Activated naive CD8-positive, alpha-beta T cell treated with anti-CD3 and anti-CD28 coated beads, Interleukin-2, amount 50 U/mL, for 24 hours (primary cell): ENCODE measurements around the gene GPATCH8.

Experiments used
- ATAC-seq: fragments of 150-1000 bp; cut with Tn5 transposase; one replicate; pipeline ENCODE4 v1.10.0; 2021
- DNase-seq: peaks from one replicate; pipeline ENCODE4 v3.0.0; 2021
- H3K27ac Mint-ChIP-seq: one replicate; pipeline ENCODE4 v1.8.0; 2021; ENCODE audit warnings: mild to moderate bottlenecking, mixed read lengths
- H3K27me3 Mint-ChIP-seq: one replicate; pipeline ENCODE4 v1.8.0; 2021; ENCODE audit warnings: mixed read lengths
- H3K36me3 Mint-ChIP-seq: one replicate; pipeline ENCODE4 v1.8.0; 2021; ENCODE audit warnings: low read depth, mixed read lengths
- H3K4me1 Mint-ChIP-seq: one replicate; pipeline ENCODE4 v1.8.0; 2021; ENCODE audit warnings: mixed read lengths
- H3K4me3 Mint-ChIP-seq: one replicate; pipeline ENCODE4 v1.8.0; 2021; ENCODE audit warnings: mild to moderate bottlenecking, moderate library complexity, mixed read lengths
- H3K9me3 Mint-ChIP-seq: one replicate; pipeline ENCODE4 v1.8.0; 2021; ENCODE audit warnings: mixed read lengths

The GPATCH8 gene

DNA sequence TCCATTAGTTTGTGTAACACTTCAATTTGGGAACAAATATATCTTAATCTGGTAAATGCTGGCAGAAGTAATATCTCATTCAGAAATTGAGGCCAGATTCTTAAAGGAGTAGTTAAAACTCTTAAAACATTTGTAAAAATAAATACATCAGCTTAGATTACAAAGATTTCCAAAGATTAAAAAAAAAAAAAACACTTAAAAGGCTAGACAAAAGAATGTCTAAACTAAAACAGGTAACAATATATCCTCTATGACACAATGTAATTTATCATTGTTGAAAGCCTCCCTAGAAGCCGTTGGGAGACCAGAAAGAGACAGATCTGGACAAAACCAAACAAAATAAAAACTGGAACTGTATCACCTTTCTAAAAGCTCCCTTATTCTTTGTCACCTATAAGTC, 3.5 kb downstream of the GPATCH8 start:
- DNase-seq (no peak), ATAC-seq (no peak)
- Mint-ChIP-seq H3K27me3 (no peaks in the 10 kb centered on the region), H3K27ac (no peak overlapping the region), H3K4me3 (no peak overlapping the region), H3K36me3 (peaks cover 11% of the 10 kb centered on the region), H3K9me3 (no peaks in the 10 kb centered on the region), H3K4me1 (peaks cover 58% of the 10 kb centered on the region)

DNA sequence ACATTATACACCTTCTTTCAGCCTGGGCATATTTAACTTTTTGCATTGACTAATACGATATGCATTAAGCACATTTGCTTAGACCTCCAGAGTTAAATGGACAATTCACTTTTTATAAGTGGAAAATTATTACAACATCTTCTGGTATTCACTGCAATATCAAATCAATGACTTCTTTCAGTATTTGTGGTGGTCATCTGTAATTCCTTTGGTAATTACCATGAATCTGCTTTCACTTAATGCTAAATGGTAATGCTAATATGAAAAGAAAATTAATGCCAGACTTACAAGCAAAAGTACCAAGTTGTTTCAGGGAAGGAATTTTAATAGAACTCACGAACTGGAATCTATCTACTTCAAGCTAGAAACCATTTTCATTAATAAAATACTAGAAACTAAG, 6.4 kb downstream of the GPATCH8 start:
- H3K27me3 Mint-ChIP-seq, result no peaks in the 10 kb centered on the region
- H3K27ac Mint-ChIP-seq, result no peak overlapping the region
- DNase-seq (no peak), ATAC-seq (no peak)
- peaks cover 61% of the 10 kb centered on the region for H3K4me1 Mint-ChIP-seq
- H3K9me3 Mint-ChIP-seq, result no peaks in the 10 kb centered on the region
- peaks cover 7% of the 10 kb centered on the region for H3K36me3 Mint-ChIP-seq
- H3K4me3 Mint-ChIP-seq, result no peak overlapping the region

DNA sequence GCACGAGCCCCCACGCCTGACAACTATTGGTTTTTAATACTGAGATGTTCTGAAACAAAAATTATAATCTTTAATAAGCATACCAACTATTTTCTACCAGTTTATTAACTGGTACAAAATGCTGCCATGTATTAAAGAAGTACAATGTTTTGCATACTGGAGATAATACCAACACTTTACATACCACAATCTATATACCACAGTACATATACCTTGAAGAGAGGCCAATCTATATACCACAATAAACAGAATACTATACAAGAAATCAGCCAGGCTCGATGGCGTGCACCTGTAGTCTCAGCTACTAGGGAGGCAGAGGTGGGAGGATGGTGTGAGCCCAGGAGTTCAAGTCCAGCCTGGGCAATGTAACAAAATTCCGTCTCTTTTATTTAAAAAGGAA, 9.9 kb downstream of the GPATCH8 start:
- Mint-ChIP-seq H3K27me3 (no peaks in the 10 kb centered on the region), H3K4me1 (peaks cover 42% of the 10 kb centered on the region), H3K9me3 (no peaks in the 10 kb centered on the region), H3K27ac (no peak overlapping the region), H3K36me3 (peaks cover 20% of the 10 kb centered on the region), H3K4me3 (no peak overlapping the region)
- ATAC-seq (no peak), DNase-seq (no peak)

DNA sequence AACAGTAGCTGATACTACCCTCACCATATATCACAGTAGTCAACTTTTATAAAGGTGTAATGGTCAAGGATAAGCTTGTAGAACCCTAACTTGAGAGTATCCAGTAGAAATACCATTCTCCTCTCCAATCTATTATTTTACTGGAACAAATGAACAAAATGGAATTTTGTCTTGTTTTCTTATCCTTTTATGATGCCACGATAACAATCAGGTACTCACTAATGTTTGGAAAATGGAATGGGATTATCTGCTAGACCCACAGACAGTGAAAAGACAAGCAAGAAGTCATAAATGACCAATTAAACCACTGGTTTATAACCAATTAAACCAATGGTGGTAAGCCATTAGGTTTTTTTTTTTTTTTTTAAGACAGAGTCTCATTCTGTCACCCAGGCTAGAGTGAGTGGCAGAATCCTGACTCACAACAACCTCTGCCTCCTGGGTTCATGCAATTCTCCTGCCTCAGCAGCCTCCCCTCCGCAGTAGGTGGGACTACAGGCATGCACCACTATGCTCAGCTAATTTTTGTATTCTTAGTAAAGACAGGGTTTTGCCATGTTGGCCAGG, 10.4 kb downstream of the GPATCH8 start:
- H3K36me3 Mint-ChIP-seq, result peaks cover 18% of the 10 kb centered on the region
- DNase-seq (no peak), ATAC-seq (no peak)
- H3K4me1 Mint-ChIP-seq, result peaks cover 39% of the 10 kb centered on the region
- no peak overlapping the region for H3K27ac Mint-ChIP-seq
- H3K9me3 Mint-ChIP-seq, result no peaks in the 10 kb centered on the region
- no peaks in the 10 kb centered on the region for H3K27me3 Mint-ChIP-seq
- no peak overlapping the region for H3K4me3 Mint-ChIP-seq

DNA sequence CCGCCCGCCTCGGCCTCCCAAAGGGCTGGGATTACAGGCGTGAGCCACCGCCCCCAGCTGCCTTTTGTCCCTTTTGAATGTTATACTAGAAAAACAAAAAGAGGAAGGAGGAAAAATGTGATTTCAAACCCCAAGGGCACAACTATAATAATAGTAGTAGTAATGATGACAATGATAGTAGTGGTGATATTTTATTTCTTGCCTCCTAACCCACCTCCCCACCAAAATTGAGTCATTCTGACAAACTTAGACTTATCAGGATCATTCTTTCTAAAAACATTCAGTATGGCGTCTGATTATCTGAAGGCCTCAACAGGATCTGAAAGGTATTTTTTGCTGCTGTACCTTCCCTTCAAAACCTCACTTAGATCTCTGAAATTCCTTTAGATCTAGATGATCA, 13.6 kb downstream of the GPATCH8 start:
- Mint-ChIP-seq H3K36me3 (peaks cover 23% of the 10 kb centered on the region), H3K27ac (no peak overlapping the region), H3K4me1 (peaks cover 23% of the 10 kb centered on the region), H3K27me3 (no peaks in the 10 kb centered on the region), H3K4me3 (no peak overlapping the region), H3K9me3 (no peaks in the 10 kb centered on the region)
- DNase-seq, result no peak
- no peak for ATAC-seq

DNA sequence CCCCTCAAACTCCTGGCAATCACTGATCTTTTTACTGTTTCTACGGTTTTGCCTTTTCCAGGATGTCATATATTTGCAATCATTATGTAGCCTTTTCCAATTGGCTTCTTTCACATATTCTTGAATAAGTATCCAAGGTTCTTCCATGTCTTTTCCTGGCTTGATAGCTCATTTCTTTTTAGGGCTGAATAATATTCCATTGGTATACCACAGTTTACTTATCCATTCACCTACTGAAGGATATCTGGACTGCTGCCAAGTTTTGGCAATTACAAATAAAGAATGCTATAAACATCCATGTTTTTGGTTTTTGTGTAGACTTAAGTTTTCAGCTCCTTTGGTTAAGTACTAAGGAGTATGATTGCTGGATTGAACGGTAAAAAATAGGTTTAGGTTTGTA, 16.0 kb downstream of the GPATCH8 start:
- H3K4me1 Mint-ChIP-seq, result peaks cover 14% of the 10 kb centered on the region
- ATAC-seq (no peak), DNase-seq (no peak)
- no peak overlapping the region for H3K4me3 Mint-ChIP-seq
- H3K9me3 Mint-ChIP-seq, result no peaks in the 10 kb centered on the region
- H3K36me3 Mint-ChIP-seq, result peaks cover 20% of the 10 kb centered on the region
- no peak overlapping the region for H3K27ac Mint-ChIP-seq
- no peaks in the 10 kb centered on the region for H3K27me3 Mint-ChIP-seq

DNA sequence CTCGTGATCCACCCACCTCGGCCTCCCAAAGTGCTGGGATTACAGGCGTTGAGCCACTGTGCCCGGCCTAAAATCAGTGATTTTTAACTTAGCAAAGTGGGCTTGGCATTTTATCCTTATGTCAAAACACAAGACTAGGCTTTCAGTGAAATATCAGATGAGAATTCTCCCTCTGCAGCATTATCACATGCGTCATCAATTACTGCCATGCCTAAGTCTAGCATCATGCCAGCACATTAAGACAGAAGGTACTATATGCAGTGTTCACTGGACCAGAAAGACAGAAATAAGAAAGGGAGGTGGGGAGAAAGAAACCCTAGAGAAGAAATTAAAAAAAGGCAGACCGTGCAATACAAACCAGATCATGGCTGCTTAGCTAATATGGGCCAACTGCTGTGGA, 29.8 kb downstream of the GPATCH8 start:
- H3K36me3 Mint-ChIP-seq, result peaks cover 10% of the 10 kb centered on the region
- DNase-seq, result no peak

DNA sequence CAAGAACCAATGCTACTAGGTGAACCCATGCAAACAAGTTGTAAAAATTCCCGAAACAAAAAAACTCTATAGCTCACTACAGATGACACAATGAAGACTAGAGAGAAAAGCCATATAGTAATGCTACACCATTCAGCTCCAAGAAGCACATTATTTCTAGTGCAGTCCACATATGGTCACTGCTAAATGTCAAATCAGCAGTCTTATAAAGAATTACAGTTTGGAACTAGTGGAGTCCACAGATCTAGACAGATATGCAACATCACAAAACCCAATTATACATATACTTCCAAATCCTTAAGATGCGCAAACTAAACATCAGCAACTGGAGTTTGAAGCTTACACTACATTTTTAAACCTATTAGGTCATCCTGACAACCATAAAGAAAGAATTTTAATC, 33.5 kb downstream of the GPATCH8 start:
- no peak for DNase-seq
- Mint-ChIP-seq H3K9me3 (no peaks in the 10 kb centered on the region), H3K27ac (no peak overlapping the region), H3K4me3 (no peak overlapping the region), H3K4me1 (peaks cover 20% of the 10 kb centered on the region), H3K36me3 (peaks cover 20% of the 10 kb centered on the region), H3K27me3 (no peaks in the 10 kb centered on the region)
- ATAC-seq, result no peak

More for the DNA sequence above, 29.8 kb downstream of the GPATCH8 start:
- H3K27me3 Mint-ChIP-seq, result no peaks in the 10 kb centered on the region
- ATAC-seq, result no peak
- H3K4me3 Mint-ChIP-seq, result no peak overlapping the region
- no peak overlapping the region for H3K27ac Mint-ChIP-seq
- no peaks in the 10 kb centered on the region for H3K9me3 Mint-ChIP-seq
- peaks cover 5% of the 10 kb centered on the region for H3K4me1 Mint-ChIP-seq

DNA sequence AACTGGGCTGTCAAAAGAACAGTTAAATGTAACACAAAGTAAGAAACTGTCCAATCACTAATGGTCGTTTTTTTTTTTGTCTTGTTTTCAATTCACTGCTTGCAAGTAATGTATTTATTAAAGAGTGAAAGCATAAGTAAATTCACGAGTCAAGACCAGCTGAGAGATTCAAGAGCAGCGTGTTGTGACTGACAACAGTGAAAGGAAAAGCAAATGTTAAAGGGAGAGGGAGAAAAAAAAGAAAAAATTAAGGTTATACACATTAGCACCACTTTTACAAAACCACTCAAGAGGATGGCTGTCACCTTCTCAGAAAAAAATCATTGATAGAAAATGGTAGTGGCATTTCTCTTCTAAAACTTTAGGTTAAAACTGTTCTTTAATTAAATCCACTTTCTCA, 36.1 kb downstream of the GPATCH8 start:
- Mint-ChIP-seq H3K4me3 (no peak overlapping the region), H3K27ac (no peak overlapping the region), H3K9me3 (no peaks in the 10 kb centered on the region)

DNA sequence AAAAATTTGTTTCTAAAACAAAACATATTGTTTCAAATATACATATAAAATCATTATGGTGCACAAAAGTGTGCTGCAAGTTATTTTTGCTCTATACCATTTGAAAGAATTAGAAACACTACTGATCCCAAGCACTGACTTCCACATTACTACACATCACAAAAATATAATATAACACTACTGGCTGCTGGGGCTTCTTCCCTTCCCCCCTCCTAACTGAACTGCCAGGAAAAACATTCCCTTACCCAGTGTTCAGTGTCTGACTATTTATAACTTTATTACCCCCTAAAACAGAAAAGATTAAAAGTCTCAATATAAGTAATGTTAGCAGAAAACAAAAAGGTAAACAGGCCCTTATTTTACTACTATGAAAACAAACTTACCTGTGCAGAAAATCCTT, 36.9 kb downstream of the GPATCH8 start:
- ATAC-seq (no peak), DNase-seq (no peak)
- Mint-ChIP-seq H3K27ac (no peak overlapping the region), H3K9me3 (no peaks in the 10 kb centered on the region), H3K4me1 (peaks cover 26% of the 10 kb centered on the region), H3K36me3 (peaks cover 21% of the 10 kb centered on the region), H3K27me3 (no peaks in the 10 kb centered on the region), H3K4me3 (no peak overlapping the region)

More for the DNA sequence above, 36.1 kb downstream of the GPATCH8 start:
- no peak for ATAC-seq
- no peaks in the 10 kb centered on the region for H3K27me3 Mint-ChIP-seq
- no peak for DNase-seq
- H3K4me1 Mint-ChIP-seq, result peaks cover 26% of the 10 kb centered on the region
- H3K36me3 Mint-ChIP-seq, result peaks cover 21% of the 10 kb centered on the region

DNA sequence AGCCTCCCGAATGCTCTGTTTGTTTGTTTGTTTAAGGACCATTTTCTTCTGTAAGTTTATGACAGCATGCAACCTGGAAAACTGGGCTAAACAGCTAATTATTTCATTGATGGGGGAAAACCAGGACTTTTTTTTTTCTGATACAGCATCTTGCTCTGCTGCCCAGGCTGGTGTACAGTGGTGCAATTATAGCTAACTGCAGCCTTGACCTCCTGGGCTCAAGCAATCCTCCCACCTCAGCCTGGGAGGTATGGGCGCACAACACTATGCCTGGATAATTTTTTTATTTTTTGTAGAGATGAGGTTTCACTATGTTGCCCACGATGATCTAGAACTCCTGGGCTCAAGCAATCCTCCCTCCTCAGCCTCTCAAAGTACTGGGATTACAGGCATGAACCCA, 37.3 kb downstream of the GPATCH8 start:
- Mint-ChIP-seq H3K9me3 (no peaks in the 10 kb centered on the region), H3K27ac (no peak overlapping the region), H3K36me3 (peaks cover 19% of the 10 kb centered on the region), H3K4me1 (peaks cover 26% of the 10 kb centered on the region), H3K4me3 (no peak overlapping the region), H3K27me3 (no peaks in the 10 kb centered on the region)
- DNase-seq, result no peak
- no peak for ATAC-seq

DNA sequence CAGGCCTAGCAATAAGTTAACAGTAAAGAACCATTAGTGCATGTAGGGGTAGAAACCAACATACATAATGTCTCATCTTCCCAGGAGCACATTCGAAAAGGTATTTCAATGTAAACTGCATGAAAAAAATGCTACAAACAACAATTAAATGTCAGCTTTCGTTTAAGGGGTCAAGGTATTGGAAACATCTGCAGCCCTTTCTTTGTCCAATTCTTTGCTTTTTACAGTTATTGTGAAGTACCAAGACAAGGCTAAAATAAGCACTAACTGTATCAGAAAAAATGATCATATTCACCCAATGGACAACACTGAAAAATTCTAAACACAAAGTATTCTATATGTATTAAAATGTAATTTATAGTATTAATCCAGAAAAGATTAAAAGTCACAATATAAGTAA, 37.9 kb downstream of the GPATCH8 start:
- H3K4me1 Mint-ChIP-seq, result peaks cover 26% of the 10 kb centered on the region
- no peaks in the 10 kb centered on the region for H3K27me3 Mint-ChIP-seq
- ATAC-seq (no peak), DNase-seq (no peak)
- H3K27ac Mint-ChIP-seq, result no peak overlapping the region
- no peak overlapping the region for H3K4me3 Mint-ChIP-seq
- H3K9me3 Mint-ChIP-seq, result no peaks in the 10 kb centered on the region
- peaks cover 19% of the 10 kb centered on the region for H3K36me3 Mint-ChIP-seq

DNA sequence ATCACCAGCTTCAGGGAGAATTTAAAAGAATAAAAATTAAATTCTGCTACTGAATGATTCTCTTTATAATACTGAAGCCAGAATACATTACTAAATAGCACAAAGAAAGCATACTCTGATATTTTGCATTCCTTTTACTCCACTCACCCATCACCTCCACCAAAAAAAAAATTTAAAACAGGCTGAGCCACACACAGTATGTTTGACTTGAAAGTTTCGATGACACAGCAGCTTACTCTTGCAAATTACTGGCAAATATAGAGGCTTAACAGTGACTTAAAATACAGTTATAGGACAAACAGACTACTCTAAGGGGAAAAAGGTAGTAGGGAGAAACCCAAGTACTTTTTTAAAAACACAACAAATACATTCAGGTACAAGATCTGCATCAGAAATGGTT, 39.2 kb downstream of the GPATCH8 start:
- H3K36me3 Mint-ChIP-seq, result peaks cover 19% of the 10 kb centered on the region
- no peak overlapping the region for H3K4me3 Mint-ChIP-seq
- H3K4me1 Mint-ChIP-seq, result peaks cover 22% of the 10 kb centered on the region
- no peaks in the 10 kb centered on the region for H3K27me3 Mint-ChIP-seq
- ATAC-seq (no peak), DNase-seq (no peak)
- no peak overlapping the region for H3K27ac Mint-ChIP-seq
- no peaks in the 10 kb centered on the region for H3K9me3 Mint-ChIP-seq

DNA sequence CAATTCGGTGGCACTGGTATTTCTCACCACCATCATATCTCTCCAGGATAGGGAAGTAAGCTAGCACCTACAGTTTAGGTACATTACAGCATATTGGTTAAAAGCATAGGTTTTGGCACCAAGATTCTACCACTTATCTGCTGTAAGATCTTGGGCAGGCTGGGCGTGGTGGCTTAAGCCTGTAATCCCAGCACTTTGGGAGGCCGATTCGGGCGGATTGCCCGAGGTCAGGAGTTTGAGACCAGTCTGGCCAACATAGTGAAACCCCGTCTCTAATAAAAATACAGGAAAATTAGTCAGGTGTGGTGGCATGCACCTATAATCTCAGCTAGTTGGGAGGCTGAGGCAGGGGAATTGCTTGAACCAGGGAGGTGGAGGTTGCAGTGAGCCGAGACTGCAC, 51.4 kb downstream of the GPATCH8 start:
- H3K4me3 Mint-ChIP-seq, result no peak overlapping the region
- DNase-seq, result no peak

DNA sequence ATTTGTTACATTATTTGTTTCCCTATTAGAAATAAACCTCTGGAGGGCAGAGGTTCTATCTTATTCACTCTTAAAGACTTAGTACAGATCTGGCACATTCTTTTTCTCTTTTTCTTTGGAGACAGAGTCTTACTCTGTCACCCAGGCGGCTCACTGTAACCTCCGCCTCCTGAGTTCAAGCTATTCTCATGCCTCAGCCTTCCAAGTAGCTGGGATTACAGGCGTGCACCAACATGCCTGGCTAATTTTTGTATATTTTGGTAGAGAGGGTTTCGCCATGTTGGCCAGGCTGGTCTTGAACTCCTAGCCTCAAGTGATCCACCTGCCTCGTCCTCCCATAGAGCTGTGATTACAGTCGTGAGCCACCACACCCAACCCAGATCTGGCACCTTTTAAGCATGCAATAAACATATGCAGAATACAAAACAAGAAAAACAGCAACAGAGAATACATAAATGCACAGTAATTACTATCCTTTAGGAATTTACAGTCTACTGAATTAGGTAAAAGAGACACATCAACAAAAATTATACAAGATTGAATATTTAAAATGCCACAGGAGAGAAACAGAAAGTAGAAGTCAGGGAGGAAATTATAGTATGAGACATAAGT, 52.1 kb downstream of the GPATCH8 start:
- Mint-ChIP-seq H3K27ac (no peak overlapping the region), H3K4me1 (peaks cover 4% of the 10 kb centered on the region), H3K36me3 (peaks cover 5% of the 10 kb centered on the region), H3K4me3 (no peak overlapping the region), H3K27me3 (no peaks in the 10 kb centered on the region), H3K9me3 (no peaks in the 10 kb centered on the region)
- DNase-seq, result no peak
- ATAC-seq, result no peak

More for the DNA sequence above, 51.4 kb downstream of the GPATCH8 start:
- ATAC-seq, result no peak
- peaks cover 2% of the 10 kb centered on the region for H3K4me1 Mint-ChIP-seq
- H3K27ac Mint-ChIP-seq, result no peak overlapping the region
- H3K9me3 Mint-ChIP-seq, result no peaks in the 10 kb centered on the region
- H3K36me3 Mint-ChIP-seq, result peaks cover 5% of the 10 kb centered on the region
- no peaks in the 10 kb centered on the region for H3K27me3 Mint-ChIP-seq

DNA sequence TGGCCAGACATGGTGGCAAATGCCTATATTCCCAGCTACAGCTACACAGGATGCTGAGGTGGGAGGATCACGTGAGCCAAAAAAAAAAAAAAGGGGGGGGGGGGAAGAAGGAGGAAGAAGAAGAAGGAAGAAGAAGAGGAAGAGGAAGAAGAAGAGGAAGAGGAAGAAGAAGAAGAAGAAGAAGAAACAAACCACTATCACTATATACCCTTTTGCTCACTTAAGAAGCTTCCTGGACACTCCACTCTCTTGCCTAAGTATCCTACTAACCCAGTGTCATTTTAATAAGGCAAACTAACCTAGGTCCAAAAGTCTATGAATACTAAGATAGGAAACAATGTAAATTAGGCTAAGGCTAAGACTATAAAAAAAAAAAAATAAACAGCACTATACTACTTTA, 54.8 kb downstream of the GPATCH8 start:
- Mint-ChIP-seq H3K27ac (no peak overlapping the region), H3K4me1 (peaks cover 12% of the 10 kb centered on the region), H3K9me3 (no peaks in the 10 kb centered on the region), H3K36me3 (peaks cover 2% of the 10 kb centered on the region), H3K4me3 (no peak overlapping the region), H3K27me3 (no peaks in the 10 kb centered on the region)
- DNase-seq, result no peak
- ATAC-seq, result no peak
